ENCODE data around the gene NUTM2E. TPM values are rescaled to one million over a fixed set of nuclear protein-coding genes. Genes with fewer than 3 reads are reported as not detected.
"Not testable (repeated sequence)": the region's sequence is repeated elsewhere in the genome, so short reads cannot be mapped to it uniquely, and the experiment has no call there.

The NUTM2E gene
- total RNA-seq, 1 donor from 2014 or later: not detected

DNA sequence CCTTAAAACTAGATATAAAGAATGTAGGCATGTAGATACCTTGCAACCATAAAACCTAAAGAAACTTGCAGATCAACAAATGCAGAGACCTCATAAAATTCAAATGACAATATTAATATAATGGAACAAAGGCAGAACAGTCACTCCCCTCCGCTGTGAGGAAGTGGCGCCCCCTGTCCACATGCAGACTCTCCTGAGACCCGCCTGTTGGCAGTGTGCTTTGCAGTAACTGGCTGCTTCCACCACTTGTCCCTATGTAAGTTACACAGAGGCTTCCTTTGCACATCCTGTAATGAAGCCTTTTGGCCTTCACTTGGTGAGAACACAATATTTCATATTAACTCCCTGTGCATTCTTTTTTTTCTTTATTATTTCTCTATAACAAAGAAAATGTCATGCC lies 36.3 kb downstream of the NUTM2E start:
- not testable (repeated sequence) for H3K4me1 ChIP-seq (ENCODE audit: control insufficient read depth in 3 of 3, insufficient read depth in 3 of 3, low read length in 3 of 3); H3K27ac ChIP-seq (ENCODE audit: low read depth, low read length); H3K9me3 ChIP-seq (ENCODE audit: control insufficient read depth in 3 of 3, low read length in 3 of 3); H3K4me3 ChIP-seq (ENCODE audit: low read length in 3 of 3); H3K27me3 ChIP-seq (ENCODE audit: control insufficient read depth in 3 of 3, insufficient read depth in 3 of 3, low read length in 3 of 3); H3K9ac ChIP-seq (ENCODE audit: low read depth in 1 of 3, low read length in 3 of 3); H3K36me3 ChIP-seq (ENCODE audit: control insufficient read depth in 3 of 3, insufficient read depth in 3 of 3, low read length in 3 of 3)

DNA sequence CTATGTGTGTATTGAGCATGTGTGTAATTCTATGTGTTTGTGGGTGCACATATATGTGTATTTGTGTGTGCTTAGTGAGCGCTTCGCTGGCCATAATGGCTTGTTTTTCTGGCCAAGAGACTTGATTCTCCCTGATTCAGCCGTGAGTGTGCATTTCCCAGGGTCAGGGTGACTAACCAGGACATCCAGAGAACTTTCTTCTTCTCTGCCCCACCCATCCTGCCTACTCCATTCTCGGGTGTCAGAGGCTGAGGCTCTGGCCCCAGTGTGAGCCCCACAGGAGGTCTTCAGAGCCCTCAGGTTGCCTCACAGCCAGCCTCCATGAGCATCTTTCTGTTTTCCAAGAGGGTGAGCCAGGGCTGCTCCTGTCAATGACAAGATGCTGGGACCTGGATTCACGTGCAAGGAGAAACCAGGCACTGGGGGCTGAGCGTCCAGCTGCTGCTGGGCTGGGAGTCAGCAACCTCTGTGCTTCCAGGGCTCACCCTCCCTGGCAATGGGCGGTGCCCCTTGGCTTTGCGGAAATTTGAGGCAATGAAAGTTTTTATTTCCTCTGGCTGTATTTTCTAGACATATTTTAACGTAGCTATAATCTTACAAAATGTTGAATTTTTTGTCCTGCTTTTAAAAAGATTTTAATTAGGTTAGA lies 40.5 kb downstream of the NUTM2E start:
- not testable (repeated sequence) for H3K9ac ChIP-seq (ENCODE audit: low read depth in 1 of 3, low read length in 3 of 3); H3K4me1 ChIP-seq (ENCODE audit: control insufficient read depth in 3 of 3, insufficient read depth in 3 of 3, low read length in 3 of 3); H3K4me3 ChIP-seq (ENCODE audit: low read length in 3 of 3); H3K36me3 ChIP-seq (ENCODE audit: control insufficient read depth in 3 of 3, insufficient read depth in 3 of 3, low read length in 3 of 3); H3K9me3 ChIP-seq (ENCODE audit: control insufficient read depth in 3 of 3, low read length in 3 of 3); H3K27me3 ChIP-seq (ENCODE audit: control insufficient read depth in 3 of 3, insufficient read depth in 3 of 3, low read length in 3 of 3); H3K27ac ChIP-seq (ENCODE audit: low read depth, low read length)

DNA sequence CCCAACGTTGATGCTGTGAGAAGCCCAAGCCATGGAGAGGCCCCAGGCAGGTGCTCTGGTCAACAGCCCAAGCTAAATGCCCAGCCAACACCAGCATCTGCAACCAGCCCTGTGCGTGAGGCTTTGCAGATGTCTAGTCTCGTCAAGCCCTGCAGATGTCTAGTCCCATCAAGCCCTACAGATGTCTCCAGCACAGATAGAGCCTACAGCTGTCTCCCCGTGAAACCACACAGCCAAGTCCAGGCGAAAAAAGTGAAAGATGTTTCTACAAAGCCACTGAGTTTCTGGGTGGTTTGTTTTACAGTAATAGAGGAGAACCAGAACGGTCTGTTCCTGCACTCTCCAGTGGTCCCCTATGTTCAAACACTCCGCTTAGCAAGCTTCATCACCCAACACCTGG lies 41.5 kb downstream of the NUTM2E start:
- not testable (repeated sequence) for H3K9ac ChIP-seq (ENCODE audit: low read depth in 1 of 3, low read length in 3 of 3); H3K9me3 ChIP-seq (ENCODE audit: control insufficient read depth in 3 of 3, low read length in 3 of 3); H3K27ac ChIP-seq (ENCODE audit: low read depth, low read length); H3K4me3 ChIP-seq (ENCODE audit: low read length in 3 of 3); H3K4me1 ChIP-seq (ENCODE audit: control insufficient read depth in 3 of 3, insufficient read depth in 3 of 3, low read length in 3 of 3); H3K27me3 ChIP-seq (ENCODE audit: control insufficient read depth in 3 of 3, insufficient read depth in 3 of 3, low read length in 3 of 3); H3K36me3 ChIP-seq (ENCODE audit: control insufficient read depth in 3 of 3, insufficient read depth in 3 of 3, low read length in 3 of 3)

DNA sequence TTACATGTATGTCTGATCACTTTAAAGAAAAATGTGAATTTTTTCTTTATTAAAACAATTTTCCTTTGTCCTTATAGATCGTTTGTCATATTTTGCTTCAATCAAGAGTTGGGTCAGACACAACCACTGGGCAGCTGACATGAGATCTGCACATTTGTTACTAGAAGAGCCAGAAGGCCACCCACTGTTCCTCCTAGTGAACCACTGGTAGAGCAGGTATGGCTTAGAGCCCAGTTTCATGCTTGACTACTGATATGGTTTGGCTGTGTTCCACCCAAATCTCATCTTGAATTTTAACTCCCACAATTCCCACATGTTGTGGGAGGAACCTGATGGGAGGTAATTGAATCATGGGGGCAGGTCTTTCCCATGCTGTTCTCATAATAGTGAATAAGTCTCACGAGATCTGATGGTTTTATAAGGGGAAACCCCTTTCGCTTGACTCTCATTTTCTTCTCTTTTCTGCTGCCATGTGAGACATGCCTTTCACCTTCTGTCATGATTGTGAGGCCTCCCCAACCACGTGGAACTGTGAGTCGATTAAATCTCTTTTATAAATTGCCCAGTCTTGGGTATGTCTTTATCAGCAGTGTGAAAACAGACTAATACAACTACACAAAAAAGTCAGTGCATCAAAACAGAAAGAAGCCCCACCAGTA lies 43.0 kb downstream of the NUTM2E start:
- not testable (repeated sequence) for H3K27ac ChIP-seq (ENCODE audit: low read depth, low read length); H3K27me3 ChIP-seq (ENCODE audit: control insufficient read depth in 3 of 3, insufficient read depth in 3 of 3, low read length in 3 of 3); H3K9ac ChIP-seq (ENCODE audit: low read depth in 1 of 3, low read length in 3 of 3); H3K9me3 ChIP-seq (ENCODE audit: control insufficient read depth in 3 of 3, low read length in 3 of 3); H3K36me3 ChIP-seq (ENCODE audit: control insufficient read depth in 3 of 3, insufficient read depth in 3 of 3, low read length in 3 of 3); H3K4me1 ChIP-seq (ENCODE audit: control insufficient read depth in 3 of 3, insufficient read depth in 3 of 3, low read length in 3 of 3); H3K4me3 ChIP-seq (ENCODE audit: low read length in 3 of 3)

DNA sequence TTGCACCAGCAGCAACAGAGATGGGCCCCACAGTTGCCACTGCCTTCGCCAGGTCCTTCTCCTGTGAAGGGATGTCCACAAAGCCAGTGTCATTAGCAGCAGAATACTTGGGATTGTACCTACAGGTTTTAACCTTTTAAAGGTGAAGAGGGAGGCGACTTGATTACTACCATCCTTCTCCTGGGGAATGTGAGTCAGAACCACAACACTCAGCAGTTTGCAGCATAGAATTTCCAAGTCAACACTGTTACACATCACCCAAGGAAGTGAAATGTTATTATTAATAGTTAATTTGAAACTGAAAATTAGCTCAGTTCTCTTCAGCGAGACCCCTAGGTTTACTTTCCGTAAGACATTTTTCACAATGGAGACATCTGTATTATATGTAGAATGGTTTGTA lies 45.2 kb downstream of the NUTM2E start:
- not testable (repeated sequence) for H3K9me3 ChIP-seq (ENCODE audit: control insufficient read depth in 3 of 3, low read length in 3 of 3); H3K36me3 ChIP-seq (ENCODE audit: control insufficient read depth in 3 of 3, insufficient read depth in 3 of 3, low read length in 3 of 3); H3K4me3 ChIP-seq (ENCODE audit: low read length in 3 of 3); H3K27ac ChIP-seq (ENCODE audit: low read depth, low read length); H3K9ac ChIP-seq (ENCODE audit: low read depth in 1 of 3, low read length in 3 of 3); H3K4me1 ChIP-seq (ENCODE audit: control insufficient read depth in 3 of 3, insufficient read depth in 3 of 3, low read length in 3 of 3); H3K27me3 ChIP-seq (ENCODE audit: control insufficient read depth in 3 of 3, insufficient read depth in 3 of 3, low read length in 3 of 3)

Other genes starting within 250 kb of the NUTM2E start
- not detected for gene SFTPA1, start 215.8 kb upstream of the NUTM2E start, total RNA-seq
- gene NUTM2B, start 123.5 kb upstream of the NUTM2E start, total RNA-seq: 1.0 TPM
- gene SFTPD, start 122.4 kb downstream of the NUTM2E start, total RNA-seq: not detected

All from skeletal muscle tissue (tissue), 4 donors.